NCI-H2196 treated with DMSO at 0.1 percent for 48 hours (cell line): ENCODE results near the gene CUX1.

Experiments used
- DNase-seq: peaks from one replicate; lab custom pipeline; 2025; ENCODE audit not compliant: unreplicated experiment; lab: John Stamatoyannopoulos, UW

CUX1 gene

DNA sequence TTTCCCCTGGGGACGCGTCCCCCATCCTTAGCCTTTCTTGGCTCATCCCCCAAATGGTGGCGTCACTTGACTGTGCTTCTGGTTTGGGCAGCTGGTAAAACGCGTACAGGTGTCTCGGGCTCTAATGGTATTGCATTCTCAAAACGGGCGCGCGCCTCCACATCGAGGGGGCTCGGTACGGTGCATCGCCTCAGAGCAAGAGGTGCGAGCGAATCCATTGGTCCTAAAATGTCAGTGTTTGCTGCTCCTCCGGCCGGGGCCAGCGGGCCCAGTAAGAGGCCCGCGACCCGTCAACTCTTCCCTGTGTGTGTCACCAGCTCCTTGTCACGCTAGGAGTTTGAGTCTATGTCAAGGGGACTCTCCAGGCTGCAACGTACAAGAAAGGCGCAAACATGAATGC lies 378.6 kb downstream of the CUX1 start:
- no peak for DNase-seq

DNA sequence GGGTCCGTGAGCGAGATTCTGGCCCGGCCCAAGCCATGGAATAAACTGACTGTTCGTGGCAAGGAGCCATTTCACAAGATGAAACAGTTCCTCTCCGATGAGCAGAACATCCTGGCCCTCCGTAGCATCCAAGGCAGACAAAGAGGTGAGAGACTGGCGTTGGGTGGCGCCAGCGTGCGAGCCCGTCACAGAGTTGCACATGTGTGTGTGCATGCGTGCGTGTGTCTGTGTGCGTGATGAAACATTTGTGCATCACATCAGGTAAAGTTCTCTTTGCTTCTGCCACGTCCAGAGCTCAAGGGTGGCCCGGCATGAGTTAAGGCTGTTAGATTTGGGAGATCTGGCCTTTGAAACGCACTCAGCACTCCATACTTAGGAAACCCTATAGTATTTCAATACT lies 379.7 kb downstream of the CUX1 start:
- no peak for DNase-seq

- DNase-seq, result no peak
These were observed 380.2 kb downstream of the CUX1 start for GRCh38 chr7:102197599-102197998.

GRCh38 chr7:102198417-102198956 lies 381.1 kb downstream of the CUX1 start:
- no peak for DNase-seq

DNA sequence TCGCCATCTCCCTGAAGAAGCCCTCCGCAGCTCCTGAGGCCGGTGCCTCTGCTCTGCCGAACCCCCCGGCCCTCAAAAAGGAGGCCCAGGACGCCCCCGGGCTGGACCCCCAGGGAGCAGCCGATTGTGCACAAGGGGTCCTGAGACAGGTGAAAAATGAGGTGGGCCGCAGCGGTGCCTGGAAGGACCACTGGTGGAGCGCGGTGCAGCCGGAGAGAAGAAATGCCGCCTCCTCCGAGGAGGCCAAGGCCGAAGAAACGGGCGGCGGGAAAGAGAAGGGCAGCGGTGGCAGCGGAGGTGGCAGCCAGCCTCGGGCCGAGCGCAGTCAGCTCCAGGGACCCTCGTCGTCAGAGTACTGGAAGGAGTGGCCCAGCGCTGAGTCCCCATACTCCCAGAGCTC lies 384.1 kb downstream of the CUX1 start:
- DNase-seq, result no peak

- DNase-seq, result no peak
These were observed 385.1 kb downstream of the CUX1 start for GRCh38 chr7:102202556-102202955.

GRCh38 chr7:102203218-102203617 lies 385.8 kb downstream of the CUX1 start:
- DNase-seq, result no peak

DNA sequence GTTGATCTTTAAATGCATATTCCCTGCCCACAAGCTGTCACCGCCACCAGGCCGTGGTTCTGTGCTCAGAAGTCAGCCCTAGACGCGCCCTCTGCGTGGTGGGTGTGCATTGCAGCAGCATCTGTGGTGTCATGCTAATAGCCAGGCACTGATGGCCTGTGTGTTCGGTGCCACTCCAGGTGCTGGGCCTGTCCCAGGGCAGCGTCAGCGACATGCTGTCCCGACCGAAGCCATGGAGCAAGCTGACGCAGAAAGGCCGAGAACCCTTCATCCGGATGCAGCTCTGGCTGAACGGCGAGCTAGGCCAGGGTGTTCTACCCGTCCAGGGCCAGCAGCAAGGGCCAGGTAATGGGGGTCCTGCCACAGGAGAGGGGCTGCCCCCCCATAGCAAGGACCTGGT lies 386.8 kb downstream of the CUX1 start:
- DNase-seq, result no peak

DNA sequence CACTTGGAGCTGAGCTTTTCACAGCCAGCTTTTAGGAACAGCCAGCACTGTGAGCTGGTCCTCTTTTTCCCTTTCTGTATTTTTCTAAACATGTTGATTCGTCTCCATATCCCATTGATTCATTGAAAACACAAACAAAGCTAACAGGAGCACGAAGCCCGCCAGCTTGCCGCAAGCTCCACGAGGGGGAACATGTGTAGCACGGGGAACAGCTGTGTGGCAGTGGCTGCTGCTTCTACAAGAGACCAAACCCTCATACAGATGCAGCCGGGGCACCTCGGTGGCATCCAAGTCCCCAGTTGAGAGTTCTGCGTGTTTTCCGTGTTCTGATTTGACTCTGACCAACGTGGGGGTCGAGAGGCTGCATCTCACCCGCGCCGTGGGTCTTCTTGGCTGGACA lies 388.5 kb downstream of the CUX1 start:
- no peak for DNase-seq

- no peak for DNase-seq
These were observed 391.4 kb downstream of the CUX1 start for GRCh38 chr7:102208826-102209225.

DNA sequence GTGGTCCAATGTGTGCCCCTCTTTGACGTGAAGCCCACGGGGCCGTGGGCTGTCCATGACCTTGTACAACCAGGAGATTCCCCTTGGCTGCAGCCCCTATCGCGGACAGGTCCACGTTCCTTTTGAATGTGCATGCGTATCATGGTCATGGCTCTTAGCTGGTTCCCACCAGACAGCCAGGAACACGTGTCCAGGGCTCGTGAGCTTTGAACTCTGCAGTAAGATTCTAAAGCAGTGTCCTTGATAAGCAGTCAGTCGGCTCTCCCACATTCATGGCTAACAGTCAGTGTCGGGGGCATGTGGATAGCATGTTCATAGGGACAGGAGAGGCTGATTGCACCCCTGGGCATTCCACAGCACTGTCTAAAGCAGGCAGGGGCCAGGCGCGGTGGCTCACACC lies 393.4 kb downstream of the CUX1 start:
- no peak for DNase-seq

- DNase-seq, result no peak
These were observed 394.4 kb downstream of the CUX1 start for GRCh38 chr7:102211590-102212550.

GRCh38 chr7:102214477-102215072 lies 397.1 kb downstream of the CUX1 start:
- DNase-seq, result no peak

DNA sequence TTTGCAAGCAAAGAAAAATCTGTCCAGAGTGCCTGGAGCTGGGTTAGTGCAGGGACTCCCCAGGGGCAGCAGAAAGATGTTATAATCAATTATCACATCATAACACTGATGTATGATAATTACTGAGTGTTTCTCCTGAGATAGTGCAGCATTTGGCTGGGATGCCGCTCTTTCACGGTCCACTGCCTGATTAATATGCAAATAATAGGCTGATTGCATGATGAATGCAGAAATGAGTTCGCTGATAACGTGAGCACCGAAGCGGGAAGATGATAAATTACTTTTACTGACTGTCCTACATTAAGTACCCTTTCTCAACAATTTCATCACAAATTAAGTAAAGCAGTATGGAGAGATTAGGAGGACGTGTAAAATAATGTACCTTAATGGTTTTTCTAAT lies 397.8 kb downstream of the CUX1 start:
- DNase-seq, result no peak

GRCh38 chr7:102215711-102216110 lies 398.3 kb downstream of the CUX1 start:
- DNase-seq, result no peak

DNA sequence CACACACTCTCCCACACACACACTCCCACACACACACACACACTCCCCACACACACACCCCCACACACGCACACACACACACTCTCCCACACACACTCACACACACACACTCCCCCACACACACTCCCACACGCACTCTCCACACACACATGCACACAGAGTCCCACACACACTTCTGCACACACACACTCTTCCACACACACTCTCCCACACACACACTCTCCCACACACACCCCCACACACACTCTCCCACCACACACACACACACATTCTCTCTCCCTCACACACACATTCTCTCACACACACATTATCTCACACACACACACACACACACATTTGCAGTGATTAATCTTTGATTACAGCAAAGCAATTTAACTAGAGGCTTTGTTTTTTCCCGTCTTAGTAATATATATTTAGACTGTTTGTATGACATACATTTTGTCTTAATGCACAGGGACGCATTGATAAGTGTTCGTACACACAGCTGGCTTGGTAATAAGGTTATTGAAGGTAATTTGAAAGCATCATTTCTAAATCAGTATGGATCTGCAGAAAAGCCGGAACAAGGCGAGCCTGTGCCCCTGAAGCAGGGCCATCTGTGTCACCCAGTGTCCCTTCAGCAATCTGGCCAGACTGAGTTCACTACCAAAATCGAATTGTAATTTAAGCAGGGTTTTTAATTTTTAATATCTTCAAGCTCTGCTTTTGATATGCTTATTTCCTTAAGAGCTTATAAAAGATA lies 399.3 kb downstream of the CUX1 start:
- DNase-seq, result no peak

DNA sequence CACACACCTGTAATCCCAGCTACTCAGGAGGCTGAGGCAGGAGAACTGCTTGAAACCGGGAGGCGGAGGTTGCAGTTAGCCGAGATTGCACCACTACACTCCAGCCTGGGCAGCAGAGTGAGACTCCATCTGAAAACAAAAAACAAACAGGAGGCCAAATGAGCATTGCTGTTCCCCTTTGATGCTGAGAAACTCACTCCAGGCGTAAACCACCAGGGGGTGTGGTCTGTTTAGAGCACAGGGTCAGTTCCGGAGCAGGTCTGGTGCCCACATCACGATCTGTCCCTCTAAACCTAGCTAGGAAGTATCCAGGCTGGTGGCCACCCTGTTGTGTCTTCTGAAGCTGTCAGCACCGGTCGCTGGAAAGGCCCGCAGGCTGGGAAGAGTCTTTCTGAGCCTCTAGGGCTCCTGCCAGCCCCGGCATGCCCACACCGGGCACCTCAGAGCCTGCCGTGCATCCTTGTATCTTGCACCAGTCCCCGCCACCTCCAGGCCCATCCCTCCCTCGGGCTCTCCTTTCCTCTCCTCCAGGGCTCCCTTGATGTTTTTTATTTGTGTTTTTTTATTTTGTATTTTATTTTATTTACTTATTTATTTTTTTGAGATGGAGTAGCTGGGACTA lies 402.9 kb downstream of the CUX1 start:
- no peak for DNase-seq

GRCh38 chr7:102220960-102221800 lies 403.8 kb downstream of the CUX1 start:
- DNase-seq, result no peak

GRCh38 chr7:102221961-102222360 lies 404.5 kb downstream of the CUX1 start:
- DNase-seq, result no peak

- DNase-seq, result no peak
These were observed 405.0 kb downstream of the CUX1 start for GRCh38 chr7:102222445-102222844.
